ENCODE measurements around the gene IL19.

- TF ChIP-seq NFIC (IDR thresholded peaks at IDR 0.05; ENCODE audit: borderline replicate concordance) (no peak), RAD21 (IDR thresholded peaks at IDR 0.05; ENCODE audit: low read length) (no peak), SMC3 (IDR thresholded peaks at IDR 0.05; ENCODE audit: low read depth, low read length) (no peak), YY1 (IDR thresholded peaks at IDR 0.05; ENCODE audit: low read depth) (no peak), USF2 (IDR thresholded peaks at IDR 0.05; ENCODE audit: borderline replicate concordance, low read depth, low read length) (no peak), JUND (IDR thresholded peaks at IDR 0.05) (no peak), FOSL2 (IDR thresholded peaks at IDR 0.05; ENCODE audit: borderline replicate concordance, low read depth) (no peak), SIN3A (IDR thresholded peaks at IDR 0.05; ENCODE audit: borderline replicate concordance, low read depth, low read length) (no peak), RCOR1 (IDR thresholded peaks at IDR 0.05; ENCODE audit: low read length) (no peak), NRF1 (IDR thresholded peaks at IDR 0.05; ENCODE audit: low read depth, low read length) (no peak), POLR2AphosphoS5 (IDR thresholded peaks at IDR 0.05; ENCODE audit: low read depth, low read length) (no peak)
- TF ChIP-seq, protein P1, sequence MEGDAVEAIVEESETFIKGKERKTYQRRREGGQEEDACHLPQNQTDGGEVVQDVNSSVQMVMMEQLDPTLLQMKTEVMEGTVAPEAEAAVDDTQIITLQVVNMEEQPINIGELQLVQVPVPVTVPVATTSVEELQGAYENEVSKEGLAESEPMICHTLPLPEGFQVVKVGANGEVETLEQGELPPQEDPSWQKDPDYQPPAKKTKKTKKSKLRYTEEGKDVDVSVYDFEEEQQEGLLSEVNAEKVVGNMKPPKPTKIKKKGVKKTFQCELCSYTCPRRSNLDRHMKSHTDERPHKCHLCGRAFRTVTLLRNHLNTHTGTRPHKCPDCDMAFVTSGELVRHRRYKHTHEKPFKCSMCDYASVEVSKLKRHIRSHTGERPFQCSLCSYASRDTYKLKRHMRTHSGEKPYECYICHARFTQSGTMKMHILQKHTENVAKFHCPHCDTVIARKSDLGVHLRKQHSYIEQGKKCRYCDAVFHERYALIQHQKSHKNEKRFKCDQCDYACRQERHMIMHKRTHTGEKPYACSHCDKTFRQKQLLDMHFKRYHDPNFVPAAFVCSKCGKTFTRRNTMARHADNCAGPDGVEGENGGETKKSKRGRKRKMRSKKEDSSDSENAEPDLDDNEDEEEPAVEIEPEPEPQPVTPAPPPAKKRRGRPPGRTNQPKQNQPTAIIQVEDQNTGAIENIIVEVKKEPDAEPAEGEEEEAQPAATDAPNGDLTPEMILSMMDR (IDR thresholded peaks at IDR 0.05), result no peak
- TF ChIP-seq, protein P2, sequence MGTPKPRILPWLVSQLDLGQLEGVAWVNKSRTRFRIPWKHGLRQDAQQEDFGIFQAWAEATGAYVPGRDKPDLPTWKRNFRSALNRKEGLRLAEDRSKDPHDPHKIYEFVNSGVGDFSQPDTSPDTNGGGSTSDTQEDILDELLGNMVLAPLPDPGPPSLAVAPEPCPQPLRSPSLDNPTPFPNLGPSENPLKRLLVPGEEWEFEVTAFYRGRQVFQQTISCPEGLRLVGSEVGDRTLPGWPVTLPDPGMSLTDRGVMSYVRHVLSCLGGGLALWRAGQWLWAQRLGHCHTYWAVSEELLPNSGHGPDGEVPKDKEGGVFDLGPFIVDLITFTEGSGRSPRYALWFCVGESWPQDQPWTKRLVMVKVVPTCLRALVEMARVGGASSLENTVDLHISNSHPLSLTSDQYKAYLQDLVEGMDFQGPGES (IDR thresholded peaks at IDR 0.05; ENCODE audit: low read depth, low read length), result no peak
- TF ChIP-seq, protein P3, sequence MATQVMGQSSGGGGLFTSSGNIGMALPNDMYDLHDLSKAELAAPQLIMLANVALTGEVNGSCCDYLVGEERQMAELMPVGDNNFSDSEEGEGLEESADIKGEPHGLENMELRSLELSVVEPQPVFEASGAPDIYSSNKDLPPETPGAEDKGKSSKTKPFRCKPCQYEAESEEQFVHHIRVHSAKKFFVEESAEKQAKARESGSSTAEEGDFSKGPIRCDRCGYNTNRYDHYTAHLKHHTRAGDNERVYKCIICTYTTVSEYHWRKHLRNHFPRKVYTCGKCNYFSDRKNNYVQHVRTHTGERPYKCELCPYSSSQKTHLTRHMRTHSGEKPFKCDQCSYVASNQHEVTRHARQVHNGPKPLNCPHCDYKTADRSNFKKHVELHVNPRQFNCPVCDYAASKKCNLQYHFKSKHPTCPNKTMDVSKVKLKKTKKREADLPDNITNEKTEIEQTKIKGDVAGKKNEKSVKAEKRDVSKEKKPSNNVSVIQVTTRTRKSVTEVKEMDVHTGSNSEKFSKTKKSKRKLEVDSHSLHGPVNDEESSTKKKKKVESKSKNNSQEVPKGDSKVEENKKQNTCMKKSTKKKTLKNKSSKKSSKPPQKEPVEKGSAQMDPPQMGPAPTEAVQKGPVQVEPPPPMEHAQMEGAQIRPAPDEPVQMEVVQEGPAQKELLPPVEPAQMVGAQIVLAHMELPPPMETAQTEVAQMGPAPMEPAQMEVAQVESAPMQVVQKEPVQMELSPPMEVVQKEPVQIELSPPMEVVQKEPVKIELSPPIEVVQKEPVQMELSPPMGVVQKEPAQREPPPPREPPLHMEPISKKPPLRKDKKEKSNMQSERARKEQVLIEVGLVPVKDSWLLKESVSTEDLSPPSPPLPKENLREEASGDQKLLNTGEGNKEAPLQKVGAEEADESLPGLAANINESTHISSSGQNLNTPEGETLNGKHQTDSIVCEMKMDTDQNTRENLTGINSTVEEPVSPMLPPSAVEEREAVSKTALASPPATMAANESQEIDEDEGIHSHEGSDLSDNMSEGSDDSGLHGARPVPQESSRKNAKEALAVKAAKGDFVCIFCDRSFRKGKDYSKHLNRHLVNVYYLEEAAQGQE (IDR thresholded peaks at IDR 0.05; ENCODE audit: low read depth, low read length), result no peak
These were observed 77.4 kb downstream of the IL19 start for GRCh38 chr1:206847946-206848345.
